D721Med (cell line): ENCODE data around the gene TMBIM1.

ENCODE experiments used
- DNase-seq: peaks from one replicate; pipeline ENCODE4 v3.0.0; 2011; ENCODE audit warnings: low spot score; ENCODE audit not compliant: insufficient read length
- FAIRE-seq: peaks from 2 replicates; lab custom pipeline; 2011; peaks lifted over from hg19 to GRCh38; lab: Jason Lieb, UNC
- CTCF ChIP-seq: IDR thresholded peaks from 2 replicates; pipeline ENCODE4 v1.5.1; 2012; ENCODE audit warnings: mild to moderate bottlenecking, control low read depth; ENCODE audit not compliant: insufficient read depth; ENCODE audit errors: missing control alignments

The TMBIM1 gene

DNA sequence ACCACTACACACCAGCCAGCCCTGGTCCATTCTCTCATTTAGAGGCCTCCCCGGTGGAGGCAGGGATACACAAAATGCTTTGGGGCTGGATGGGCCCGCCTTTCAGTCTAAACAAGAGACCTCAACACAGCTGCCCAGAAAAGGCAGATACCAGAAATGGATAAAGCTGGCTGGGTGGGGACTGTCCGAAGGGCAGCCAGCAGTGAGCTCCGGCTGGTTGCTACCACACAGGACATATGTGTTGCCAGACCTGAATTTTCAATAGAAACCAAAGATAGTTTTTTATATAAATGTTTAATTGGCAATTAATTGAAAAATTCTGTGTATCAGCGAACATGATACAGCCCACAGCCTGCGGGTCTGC lies 30.1 kb downstream of the TMBIM1 start:
- no peak for DNase-seq
- FAIRE-seq, result no peak
- no peak for TF ChIP-seq CTCF

GRCh38 chr2:218261423-218262236 lies 30.7 kb downstream of the TMBIM1 start:
- DNase-seq (no peak), FAIRE-seq (no peak)
- no peak for TF ChIP-seq CTCF

GRCh38 chr2:218260742-218261422 lies 31.4 kb downstream of the TMBIM1 start, which contains the start of gene GPBAR1:
TSS of gene GPBAR1 (plus strand) at chr2:218261015. CDS start at chr2:218262725, 1,710 bp downstream.
- FAIRE-seq (no peak), DNase-seq (no peak)
- TF ChIP-seq CTCF, result no peak

- DNase-seq (no peak), FAIRE-seq (no peak)
- TF ChIP-seq CTCF, result no peak
Observed at GRCh38 chr2:218260166-218260565, 32.1 kb downstream of the TMBIM1 start.

DNA sequence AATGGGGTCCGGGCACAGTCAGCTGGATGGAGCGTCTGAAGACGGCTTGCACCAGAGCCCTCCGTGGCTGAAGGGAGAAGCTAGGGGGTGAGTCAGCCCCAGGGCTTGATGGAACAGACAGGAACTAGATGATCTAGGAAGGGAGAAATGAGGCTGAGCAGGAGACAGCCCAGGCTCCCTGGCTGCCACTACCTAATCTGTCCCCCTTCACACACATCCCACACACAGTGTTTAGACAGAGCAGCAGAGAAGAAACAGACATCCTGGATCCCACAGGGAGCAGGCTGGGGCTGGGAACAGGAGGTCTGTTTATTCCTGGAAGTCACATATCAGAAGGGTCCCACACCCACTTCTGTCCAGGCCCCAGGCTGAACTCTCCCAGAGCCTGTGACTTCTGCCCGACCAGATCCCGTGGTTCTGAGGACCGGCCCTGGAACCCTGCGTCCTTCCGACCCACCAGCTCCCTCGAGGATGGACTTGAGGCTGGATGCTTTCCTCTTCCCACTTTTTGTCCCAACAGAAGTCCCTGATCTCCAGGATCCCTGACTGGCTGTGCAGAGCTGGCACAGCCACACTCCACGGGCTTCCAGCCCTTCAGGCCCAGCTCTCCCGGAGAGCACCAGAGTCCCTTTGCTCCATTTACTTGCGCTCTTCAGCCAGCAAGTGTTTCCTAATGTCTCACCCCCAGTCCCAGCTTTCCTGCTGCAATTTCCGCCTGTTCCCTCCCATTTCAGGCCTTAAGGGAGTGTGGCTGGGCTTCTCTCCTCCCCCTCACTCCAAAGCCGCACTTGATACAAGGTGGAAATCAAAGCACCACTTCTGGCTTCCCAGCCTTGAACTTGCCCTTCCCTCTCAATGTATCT lies 33.0 kb downstream of the TMBIM1 start:
- no peak for TF ChIP-seq CTCF
- no peak for DNase-seq
- FAIRE-seq, result no peak

GRCh38 chr2:218257390-218257981 lies 34.8 kb downstream of the TMBIM1 start:
- FAIRE-seq (no peak), DNase-seq (no peak)
- TF ChIP-seq CTCF, result peak; percentile 35
